ENCODE data around the gene ADRB1.

The ADRB1 gene

DNA sequence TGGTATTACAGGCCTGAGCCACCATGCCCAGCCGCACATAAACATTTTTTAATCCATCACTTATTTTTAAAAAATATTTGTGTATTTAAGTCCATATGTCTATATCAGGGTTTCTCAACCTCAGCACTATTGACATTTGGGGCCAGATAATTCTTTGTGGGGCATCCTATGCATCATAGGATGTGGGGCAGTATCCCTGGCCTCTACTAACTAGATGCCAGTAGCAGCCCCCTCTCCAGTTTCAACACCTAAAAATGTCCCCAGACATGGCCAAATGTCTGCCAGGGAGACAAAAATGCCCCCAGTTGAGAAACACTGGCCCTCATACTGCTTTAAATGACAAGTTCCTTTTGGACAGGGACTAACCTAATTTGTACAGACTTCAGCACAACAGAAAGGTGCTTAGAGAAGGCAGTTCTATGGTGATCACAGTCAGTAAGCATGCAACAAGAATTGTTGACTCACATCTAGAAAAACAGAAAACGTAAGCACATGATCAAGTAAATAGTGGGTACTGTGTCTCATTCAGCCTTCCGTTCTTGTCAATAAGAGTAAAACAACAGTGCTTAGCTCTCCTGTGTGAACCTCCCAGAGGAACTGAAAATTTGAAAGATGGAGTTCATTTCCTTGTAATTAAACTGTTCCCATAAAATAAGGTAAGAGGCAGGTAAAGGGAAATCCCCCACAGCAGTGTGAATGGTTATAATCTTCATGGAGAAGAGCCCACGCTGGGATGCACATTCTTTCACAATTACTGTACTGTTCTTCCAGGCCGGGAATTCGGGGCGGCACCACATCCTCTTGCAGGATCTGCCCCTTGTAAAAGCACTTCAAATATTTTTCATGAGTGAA lies 17.3 kb upstream of the ADRB1 start:
- no peak for DNase-seq (ENCODE audit: low spot score)

DNA sequence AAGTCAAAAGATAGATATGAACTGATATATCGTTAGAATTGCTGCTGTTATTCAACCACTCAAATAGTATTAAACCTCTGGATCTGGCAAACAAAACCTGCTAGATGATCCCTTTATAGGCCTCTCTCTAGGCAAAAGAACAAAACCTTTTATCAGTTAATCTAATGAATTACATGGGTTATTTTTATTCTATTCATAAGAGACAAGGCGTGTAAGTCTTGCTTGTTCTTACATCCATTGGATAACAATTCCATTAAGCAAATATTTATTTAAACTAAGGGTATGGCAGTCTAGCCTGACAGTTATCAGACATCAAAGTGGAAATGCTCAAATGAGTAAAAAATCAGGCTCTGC lies 16.6 kb upstream of the ADRB1 start:
- DNase-seq (ENCODE audit: low spot score) = no peak

DNA sequence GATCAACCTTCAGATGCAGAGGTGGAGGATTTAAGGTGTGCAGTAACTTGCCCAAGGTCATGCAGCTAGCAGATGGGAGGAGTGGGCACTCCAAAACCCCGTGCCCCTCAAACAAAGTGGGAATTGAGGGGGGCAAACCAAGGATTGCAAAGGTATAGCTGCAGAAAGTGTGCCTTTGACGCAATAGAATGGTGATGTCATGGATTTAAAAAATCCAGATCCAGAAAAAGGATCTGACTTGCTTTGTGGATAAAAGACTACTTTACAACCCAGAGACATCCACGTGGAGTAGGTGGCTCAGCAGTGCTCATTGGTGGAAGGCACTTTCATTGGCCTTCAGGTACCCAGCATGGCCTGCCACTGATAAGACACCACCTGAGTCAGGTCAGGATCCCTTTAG lies 15.7 kb upstream of the ADRB1 start:
- DNase-seq (ENCODE audit: low spot score) = no peak

- DNase-seq (ENCODE audit: low spot score) = no peak
Measured at GRCh38 chr10:114028425-114028824, 15.2 kb upstream of the ADRB1 start.

DNA sequence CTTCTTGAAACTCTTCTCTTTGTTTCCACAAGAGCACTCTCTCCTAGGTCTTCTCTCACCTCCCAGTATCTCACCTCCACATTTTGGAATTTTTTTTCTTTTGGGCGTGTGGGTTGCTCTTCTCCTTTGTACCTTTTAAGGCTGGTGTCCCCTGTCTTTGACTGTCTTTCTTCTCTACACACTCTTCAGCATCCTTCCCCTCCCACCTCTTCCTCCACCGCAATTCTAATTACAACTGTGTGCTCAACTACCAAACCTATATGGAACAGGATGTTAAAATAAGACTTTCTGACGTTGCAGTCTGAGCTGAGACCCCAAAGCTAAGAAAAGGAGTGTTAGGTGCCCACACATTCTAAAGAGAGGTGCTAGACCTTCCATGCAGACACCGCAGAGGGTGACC lies 14.0 kb upstream of the ADRB1 start:
- DNase-seq (ENCODE audit: low spot score) = no peak

- DNase-seq (ENCODE audit: low spot score) = no peak
Measured at GRCh38 chr10:114030140-114030539, 13.5 kb upstream of the ADRB1 start.

GRCh38 chr10:114031073-114031972 lies 12.3 kb upstream of the ADRB1 start:
- DNase-seq (ENCODE audit: low spot score) = no peak

- DNase-seq (ENCODE audit: low spot score) = no peak
Measured at GRCh38 chr10:114033566-114033965, 10.1 kb upstream of the ADRB1 start.

GRCh38 chr10:114034923-114035645 lies 8.6 kb upstream of the ADRB1 start:
- DNase-seq (ENCODE audit: low spot score) = no peak

- DNase-seq (ENCODE audit: low spot score) = no peak
Measured at GRCh38 chr10:114035791-114036190, 7.9 kb upstream of the ADRB1 start.

DNA sequence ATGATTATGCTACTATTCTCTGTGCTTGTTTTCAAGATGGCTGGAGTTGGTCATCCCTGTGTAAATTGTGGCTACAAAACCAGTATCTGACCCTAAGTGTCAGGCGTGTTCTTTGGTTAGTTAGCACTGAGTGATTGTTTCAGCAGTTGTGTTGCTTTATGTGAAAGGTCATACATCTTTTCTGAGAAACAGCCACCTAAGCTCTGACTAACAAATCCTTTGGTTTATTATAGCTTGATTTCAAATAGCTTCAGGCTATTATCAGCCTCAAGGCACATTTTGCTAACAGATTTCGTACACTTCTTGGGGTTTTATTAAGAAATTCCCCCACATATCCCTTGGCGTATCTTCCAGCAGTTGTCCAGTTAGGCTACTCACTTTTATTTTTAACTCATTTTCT lies 4.8 kb upstream of the ADRB1 start:
- no peak for DNase-seq (ENCODE audit: low spot score)

DNA sequence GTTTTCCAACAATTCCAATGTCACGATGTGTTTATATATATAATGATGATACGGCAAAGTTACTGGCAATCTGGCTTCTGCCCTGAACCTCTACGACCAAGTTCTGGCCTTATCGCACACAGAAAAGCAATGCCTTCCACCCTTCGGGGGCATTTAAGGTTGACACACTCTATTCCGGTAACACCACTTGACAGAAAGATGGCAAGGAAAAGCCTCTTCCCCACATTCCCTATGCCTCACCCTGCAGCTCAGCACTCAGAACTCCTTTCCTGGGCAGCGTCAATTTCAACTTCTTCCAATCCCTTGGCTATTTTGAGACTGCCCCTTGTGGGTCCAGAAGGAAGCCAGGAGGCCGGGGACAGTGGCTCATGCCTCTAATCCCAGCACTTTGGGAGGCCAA lies 2.5 kb upstream of the ADRB1 start:
- no peak for DNase-seq (ENCODE audit: low spot score)

DNA sequence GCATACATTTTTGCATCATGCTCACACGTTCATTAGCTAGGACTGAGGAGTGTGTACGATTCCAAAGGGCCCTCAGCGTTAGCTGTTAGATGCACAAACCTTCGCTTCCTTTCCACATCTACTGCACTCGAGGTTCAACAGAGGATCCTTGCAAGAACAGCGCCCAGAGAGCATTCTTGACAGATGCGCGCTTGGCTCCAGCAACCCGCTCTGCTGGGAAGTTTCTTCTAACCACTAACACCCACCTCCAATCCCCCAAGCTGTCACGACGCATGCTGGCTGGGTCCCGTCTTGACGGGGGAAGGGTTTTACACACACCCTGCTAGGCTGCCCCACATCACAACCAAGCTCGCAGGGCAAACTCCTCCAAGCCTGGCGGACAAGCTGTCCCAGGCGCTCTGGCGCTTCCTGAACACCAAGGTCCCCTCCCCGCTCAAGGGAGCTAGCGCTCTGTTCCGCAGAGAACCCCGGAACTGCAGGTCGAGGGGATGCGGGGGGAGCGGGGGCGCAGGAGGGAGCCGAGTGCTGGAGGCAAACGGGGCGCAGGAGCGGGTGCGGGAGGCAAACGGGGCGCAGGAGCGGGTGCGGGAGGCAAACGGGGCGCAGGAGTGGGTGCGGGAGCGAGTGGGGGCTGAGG lies 653 bp upstream of the ADRB1 start:
- DNase-seq (ENCODE audit: low spot score) = peak; percentile 71

DNA sequence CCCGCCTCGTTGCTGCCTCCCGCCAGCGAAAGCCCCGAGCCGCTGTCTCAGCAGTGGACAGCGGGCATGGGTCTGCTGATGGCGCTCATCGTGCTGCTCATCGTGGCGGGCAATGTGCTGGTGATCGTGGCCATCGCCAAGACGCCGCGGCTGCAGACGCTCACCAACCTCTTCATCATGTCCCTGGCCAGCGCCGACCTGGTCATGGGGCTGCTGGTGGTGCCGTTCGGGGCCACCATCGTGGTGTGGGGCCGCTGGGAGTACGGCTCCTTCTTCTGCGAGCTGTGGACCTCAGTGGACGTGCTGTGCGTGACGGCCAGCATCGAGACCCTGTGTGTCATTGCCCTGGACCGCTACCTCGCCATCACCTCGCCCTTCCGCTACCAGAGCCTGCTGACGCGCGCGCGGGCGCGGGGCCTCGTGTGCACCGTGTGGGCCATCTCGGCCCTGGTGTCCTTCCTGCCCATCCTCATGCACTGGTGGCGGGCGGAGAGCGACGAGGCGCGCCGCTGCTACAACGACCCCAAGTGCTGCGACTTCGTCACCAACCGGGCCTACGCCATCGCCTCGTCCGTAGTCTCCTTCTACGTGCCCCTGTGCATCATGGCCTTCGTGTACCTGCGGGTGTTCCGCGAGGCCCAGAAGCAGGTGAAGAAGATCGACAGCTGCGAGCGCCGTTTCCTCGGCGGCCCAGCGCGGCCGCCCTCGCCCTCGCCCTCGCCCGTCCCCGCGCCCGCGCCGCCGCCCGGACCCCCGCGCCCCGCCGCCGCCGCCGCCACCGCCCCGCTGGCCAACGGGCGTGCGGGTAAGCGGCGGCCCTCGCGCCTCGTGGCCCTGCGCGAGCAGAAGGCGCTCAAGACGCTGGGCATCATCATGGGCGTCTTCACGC lies 825 bp downstream of the ADRB1 start:
- no peak for DNase-seq (ENCODE audit: low spot score)

- DNase-seq (ENCODE audit: low spot score) = no peak
Measured at GRCh38 chr10:114045136-114046086, 1.7 kb downstream of the ADRB1 start.

- DNase-seq (ENCODE audit: low spot score) = no peak
Measured at GRCh38 chr10:114046087-114046458, 2.4 kb downstream of the ADRB1 start.

- DNase-seq (ENCODE audit: low spot score) = no peak
Measured at GRCh38 chr10:114048472-114048871, 4.8 kb downstream of the ADRB1 start.

- no peak for DNase-seq (ENCODE audit: low spot score)
Measured at GRCh38 chr10:114051714-114052113, 8.0 kb downstream of the ADRB1 start.

GRCh38 chr10:114052255-114052654 lies 8.6 kb downstream of the ADRB1 start:
- DNase-seq (ENCODE audit: low spot score) = no peak

DNA sequence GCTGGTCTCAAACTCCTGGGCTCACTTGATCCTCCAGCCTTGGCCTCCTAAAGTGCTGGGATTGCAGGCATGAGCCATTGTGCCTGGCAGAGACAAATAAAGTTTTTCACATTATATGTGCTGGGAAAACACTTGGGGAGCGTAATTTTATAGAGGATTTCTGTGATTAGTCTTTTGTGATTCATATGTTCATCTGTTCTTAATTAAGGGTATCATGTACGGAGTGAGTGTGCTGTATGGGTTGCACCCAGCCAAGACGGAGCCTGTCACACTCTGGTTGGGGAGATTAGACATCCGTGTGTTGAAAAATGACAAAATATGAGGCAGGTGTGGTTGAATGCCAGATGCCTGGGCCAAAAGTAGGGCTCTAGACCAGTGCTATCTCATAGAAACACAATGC lies 10.3 kb downstream of the ADRB1 start:
- DNase-seq (ENCODE audit: low spot score) = no peak

Measured in HuH-7 (cell line).